NCI-H187 treated with DMSO at 0.1 percent for 48 hours (cell line): ENCODE measurements around the gene MYO5B.

Experiments
- DNase-seq: peaks from one replicate; lab custom pipeline; 2025; lab: John Stamatoyannopoulos, UW

MYO5B gene

DNA sequence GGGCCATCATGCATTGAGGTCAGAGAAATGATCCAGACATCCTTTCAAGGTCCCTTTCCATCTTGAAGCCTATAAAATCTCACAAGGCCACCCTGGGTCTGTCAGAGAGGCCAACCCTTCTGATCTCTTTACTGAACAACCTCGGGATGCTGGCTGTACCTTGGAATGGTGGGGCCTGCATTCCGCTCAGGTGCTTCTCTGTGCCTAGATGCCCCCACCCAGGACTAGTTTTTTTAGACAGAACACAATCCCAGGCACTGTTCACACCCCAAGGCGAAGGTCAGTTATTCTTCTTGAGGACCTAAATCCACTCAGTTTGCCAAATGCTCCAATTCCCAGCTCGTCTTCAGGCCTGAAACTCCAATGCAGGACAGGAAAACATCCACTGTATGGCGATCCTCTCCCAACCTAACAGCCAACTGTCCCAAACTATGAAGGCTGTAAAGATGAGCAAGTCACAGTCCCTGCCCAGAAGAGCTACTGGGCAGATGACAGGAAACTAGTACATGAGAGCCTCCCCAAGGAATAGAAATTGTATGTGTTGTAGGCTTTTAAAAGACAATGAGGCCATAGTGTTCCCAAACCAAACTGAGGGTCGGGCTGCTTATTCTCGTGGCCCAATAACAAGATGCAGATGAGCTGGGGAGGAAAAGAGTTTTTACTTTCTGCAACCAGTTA, 227.2 kb downstream of the MYO5B start:
- DNase-seq, result no peak

DNA sequence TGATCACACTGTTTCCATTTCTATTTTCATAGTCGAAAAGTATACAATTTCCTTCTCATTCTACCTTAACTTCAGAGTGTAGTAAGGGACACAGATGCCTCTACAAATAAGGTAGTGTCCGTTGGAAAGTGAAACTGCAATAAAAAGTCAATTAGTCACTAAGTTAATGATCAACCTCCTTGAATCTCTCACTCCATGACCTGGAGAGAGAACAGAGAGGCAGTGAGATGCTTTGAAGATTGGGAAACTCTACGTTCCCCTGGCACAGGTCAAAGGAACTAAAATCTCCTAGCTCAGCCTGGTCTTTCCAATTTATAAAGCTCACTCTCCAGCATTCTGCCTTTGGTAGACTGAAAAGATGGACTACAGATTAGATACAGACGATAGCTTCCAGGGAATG, 227.8 kb downstream of the MYO5B start:
- no peak for DNase-seq

DNA sequence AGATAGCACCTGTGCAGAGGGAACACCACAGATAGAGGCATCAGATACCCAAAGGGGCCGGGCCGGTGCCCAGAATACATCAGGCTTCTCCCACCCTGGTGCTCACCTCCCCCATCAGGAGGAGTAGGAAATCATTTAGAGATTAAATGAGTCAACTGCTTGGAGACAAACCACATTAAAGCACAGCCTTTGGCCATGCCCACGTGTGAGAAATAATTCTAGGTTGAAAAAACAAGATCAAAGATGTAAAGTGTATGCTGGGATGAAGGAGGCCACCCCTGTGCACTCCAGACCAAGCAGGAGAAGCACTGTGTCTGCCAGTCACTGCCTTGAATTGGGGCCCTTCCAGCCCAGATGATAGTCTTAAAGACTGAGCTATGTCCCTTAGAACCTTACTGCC, 228.9 kb downstream of the MYO5B start:
- DNase-seq, result no peak

DNA sequence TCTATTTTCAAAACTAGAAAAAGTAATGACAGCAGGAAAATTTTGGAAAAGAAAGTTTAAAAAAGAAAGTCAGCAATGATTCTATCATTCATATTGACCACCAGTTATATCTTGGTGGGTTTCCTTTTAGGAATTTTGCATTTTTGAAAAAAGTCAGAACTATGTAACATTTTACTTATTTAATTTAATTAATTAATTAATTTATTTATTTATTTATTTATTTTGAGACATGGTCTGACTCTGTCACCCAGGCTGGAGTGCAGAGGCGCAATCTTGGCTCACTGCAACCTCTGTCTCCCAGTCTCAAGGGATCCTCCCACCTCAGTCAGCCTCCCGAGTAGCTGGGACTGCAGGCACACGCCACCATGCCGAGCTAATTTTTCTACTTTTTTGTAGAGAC, 231.7 kb downstream of the MYO5B start:
- no peak for DNase-seq

DNA sequence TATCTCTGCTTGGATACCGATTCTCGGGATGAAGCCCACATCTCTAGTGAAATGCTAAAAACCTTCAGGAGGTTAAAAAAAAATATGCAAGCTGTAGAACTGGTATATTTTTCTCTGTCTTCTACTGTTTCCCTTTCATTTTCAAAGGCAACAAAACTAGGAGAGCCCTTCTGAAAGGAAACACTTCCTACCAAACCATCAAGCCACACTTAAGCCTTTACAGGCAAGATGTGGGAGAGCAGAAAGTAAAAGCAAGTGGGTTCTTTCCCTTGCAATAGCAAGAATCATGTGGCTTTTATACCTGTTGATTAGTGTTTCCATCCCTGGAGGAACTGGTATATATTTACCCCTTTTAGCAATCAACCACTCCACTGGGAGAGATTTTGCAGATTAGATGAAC, 233.7 kb downstream of the MYO5B start:
- no peak for DNase-seq

DNA sequence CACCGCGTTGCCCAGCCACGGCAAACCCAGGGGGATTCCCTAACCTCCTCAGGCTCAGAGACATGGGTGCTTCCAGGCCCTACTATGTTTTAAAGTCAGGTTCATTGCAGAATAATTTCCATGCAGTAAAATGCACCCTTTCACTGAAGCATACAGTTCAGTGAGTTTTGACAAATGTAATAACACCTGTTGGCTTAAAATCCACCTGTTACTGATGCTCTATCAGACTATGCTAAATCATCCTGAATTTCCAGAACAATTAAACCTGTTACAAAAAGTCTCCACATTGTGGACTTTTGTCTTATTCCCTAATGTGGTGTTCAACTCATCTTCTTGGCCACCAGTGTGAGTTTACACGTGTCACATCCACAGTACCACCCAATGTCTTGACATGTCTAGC, 234.6 kb downstream of the MYO5B start:
- DNase-seq, result no peak

DNA sequence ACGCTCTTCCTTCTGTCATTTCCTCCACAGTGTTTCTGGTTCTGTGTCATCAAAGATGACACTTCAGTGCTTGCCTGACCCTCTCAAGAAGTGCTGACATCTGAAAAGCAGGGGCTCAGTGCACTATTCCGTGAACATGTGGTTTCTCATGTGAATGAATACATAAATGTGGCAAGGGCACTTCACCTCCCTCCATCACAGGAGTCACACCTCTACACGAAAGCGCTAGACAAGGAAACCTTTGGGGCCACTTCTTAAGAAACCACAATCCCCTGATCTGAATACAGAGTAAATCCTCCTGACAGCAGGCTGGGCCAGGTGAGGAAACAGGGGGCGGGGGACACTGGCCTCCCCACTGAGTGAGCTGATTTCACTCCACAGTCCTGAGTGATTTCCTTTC, 235.8 kb downstream of the MYO5B start:
- DNase-seq, result no peak

DNA sequence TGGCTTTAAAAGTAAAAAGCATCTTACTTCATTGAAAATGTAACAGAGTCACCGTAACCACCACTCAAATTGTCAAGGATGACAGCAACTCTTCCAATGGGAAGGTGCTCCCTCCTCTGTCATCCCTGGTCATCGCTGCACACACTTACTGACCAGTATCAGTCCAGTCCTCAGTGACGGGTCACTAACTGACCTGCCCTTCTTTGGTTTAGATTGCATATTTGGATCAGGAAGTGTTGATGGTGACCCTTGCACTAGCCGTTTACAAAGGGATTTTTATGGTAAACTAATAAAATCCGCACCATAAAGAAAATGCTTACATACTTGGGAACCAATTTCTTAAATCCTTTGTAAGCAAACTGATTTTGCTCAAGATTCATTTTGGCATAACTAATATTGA, 239.7 kb downstream of the MYO5B start:
- no peak for DNase-seq

DNA sequence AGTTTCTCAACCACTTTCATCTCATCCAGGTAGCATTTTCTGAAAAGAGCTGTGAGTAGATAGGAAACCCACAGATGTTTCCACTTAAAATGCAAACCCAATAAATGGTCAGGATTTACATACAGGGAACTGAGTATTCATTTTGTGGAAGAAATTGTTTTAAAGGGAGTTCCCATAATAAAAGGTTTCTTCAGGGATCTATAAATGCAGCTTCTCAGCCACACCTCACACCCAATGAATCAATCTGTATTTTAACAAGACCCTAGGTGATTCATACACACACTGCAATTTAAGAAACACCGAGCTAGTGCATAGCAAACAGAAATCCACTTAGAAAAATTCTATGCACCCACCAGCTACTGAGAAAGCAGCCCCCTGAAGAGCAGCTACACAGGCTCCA, 241.6 kb downstream of the MYO5B start:
- DNase-seq, result no peak

DNA sequence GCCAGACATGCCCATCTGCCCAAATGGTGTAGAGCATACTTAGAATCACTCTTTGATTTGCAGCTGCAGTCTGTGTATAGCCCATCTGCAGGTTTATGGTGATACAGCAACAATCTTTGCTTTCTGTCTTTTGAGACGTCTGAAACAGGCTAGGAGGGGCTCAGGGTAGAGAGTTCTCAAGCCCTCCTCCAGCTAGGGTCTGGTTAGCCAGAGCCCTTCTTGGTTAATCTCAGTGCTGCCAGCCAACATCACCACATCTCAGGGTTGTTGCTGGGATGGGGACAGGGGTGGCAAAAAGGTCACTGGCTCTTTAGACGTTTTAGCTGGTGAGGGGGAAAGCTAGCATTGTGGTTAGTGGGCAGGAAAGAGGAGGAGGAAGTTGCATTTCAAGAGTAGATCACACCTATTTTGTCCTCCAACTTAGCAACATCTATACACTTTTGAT, 245.0 kb downstream of the MYO5B start:
- DNase-seq, result no peak

DNA sequence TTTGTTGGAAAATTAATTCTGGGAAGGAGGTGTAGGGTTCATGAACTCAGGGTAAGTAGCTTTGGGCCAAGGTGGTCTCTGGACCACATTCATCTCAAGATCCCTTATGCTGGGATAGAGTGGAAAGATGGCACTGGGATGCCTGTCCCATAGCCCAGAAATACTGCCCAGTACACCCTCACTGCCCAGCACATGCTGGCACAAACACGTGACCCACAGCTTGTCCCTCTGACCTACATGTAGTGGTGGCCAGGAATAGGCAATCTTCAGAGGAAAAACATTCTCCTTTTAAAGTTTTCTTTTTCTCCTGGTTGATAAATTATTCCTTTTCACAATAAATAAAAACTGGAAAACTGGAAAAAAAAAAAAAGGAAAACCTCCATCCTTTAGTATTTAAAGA, 246.0 kb downstream of the MYO5B start:
- DNase-seq, result no peak

DNA sequence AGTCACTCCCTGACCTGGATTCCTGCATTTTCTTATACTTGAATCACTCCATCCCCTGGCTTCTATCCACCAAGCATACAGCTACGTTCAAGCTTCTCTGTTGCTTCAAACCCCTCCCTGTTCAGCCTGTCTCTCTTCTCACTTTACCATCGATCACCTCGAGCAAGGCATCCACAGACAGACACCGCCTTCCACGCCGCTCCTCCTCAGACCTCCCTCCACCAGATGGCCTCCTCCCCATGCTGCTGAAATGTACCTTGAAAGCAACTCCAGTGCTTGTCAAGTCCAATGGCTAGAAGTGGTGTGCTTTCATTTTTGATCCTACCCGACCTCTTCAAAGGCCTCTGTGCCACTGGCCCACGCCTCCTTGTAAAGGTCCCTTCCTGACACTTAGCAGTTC, 250.3 kb downstream of the MYO5B start:
- DNase-seq, result no peak

DNA sequence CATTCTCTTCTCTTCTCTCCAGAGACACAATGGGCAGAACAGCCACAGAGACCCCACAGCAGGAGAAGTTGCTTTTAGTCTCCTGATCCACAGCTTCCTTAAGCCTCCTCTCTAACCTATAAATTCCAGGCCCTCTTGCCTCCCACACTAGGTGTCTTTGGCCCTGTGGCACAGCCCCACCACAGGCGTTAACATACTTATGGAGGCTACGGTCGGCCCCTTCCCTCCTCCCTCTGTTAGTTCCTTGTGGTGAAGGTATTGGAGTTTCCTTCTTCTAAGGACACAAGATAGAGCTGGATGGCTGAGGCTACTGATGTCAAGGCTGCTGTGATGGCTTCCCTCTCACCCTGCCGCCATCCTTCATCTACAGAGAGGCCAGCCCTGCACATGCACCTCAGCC, 258.1 kb downstream of the MYO5B start:
- no peak for DNase-seq

DNA sequence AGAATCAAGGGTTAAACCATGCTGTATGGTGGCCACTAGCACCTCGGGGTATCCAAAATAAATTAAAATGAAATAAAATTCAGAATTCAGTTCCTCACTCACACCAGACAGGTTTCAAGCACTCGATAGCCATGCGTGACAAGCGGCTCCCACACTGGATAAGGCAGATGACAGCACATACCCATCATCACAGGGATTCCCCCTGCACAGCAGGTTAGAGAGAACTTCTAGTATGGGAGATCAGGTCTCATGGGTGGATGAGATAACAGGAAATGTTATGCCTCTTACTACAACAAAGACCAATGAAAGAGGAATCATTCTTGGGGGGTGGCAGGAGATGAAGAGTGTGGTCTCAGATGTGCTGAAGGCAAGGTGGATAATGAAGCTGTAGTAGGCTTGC, 259.7 kb downstream of the MYO5B start:
- no peak for DNase-seq

DNA sequence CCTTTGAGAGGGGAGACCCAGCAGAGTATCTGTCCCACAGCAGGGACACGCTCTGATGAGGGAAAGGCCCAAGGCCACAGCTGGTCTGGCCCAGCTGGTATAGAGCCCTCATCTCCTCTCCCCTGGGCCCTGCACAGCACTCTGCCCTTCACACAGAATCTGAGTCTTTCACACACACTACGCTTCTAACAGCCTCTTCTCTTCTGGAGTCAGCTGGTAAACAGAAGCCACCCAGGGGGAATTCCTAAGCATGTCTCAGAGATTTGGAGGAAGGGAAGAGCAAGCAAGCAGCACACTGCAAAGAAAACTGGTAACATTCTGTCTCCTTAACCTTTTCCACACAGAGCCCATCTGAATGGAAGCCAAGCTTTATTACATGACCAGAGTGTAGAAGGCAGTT, 260.5 kb downstream of the MYO5B start:
- no peak for DNase-seq

DNA sequence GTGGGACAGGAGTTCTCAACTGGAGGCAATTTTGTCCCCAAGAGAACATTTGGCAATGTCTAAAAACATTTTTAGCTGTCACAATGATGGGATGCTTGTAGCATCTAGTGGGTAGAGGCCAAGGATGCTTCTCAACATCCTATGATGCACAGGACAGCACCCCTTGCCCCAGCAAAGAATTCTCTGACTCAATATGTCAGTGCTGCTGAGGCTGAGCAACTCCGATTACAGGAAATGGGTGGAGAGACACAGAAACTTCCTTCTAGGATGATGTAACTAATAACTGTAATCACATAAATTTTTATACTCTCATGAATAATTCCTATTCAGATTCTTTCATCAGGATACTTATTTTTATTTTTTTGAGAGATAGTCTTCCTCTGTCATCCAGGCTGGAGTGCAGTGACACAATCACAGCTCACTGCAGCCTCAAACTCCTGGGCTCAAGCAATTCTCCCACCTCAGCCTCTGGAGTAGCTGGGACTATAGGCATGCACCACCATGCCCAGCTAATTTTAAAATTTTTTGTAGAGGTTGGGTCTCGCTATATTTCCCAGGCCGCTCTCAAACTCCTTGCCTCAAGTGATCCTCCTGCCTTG, 261.3 kb downstream of the MYO5B start:
- no peak for DNase-seq

DNA sequence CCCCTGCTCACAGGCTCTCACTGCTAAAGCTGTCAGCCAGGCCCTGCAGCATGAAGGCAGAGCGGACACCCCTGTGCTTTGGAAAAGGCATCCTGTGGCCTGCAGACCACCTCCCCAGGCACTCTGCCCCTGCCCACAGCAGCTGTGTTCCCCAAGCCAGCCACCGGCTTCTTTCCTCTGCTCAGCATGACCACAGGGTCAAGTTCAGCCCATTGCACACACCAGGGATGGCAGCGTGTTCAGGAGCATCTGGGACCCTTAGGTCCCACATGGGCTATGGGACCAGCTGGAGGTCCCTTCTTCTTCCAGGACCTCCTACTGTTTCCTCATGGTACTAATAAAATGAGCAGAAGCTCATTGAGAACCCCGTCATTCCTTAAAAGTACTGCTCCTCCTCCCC, 263.2 kb downstream of the MYO5B start:
- DNase-seq, result no peak

DNA sequence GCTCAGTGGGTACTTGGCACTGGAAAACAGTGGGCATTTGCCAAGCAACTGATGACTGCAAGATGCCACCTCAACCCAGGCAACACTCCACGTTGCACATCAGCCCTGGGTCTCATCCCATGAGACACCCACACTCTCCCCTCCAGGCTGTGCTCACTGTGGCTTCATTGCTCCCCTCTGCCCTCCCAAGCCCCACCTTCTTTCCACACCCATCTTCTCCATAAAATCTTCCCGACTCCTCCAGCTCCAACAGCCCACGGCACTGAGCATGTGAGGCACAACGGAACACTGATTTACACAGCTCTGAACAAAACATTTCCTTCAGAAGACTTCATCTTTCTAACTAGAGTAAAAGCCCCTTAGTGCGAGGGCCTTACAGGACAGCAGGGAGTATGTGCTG, 263.8 kb downstream of the MYO5B start:
- no peak for DNase-seq

DNA sequence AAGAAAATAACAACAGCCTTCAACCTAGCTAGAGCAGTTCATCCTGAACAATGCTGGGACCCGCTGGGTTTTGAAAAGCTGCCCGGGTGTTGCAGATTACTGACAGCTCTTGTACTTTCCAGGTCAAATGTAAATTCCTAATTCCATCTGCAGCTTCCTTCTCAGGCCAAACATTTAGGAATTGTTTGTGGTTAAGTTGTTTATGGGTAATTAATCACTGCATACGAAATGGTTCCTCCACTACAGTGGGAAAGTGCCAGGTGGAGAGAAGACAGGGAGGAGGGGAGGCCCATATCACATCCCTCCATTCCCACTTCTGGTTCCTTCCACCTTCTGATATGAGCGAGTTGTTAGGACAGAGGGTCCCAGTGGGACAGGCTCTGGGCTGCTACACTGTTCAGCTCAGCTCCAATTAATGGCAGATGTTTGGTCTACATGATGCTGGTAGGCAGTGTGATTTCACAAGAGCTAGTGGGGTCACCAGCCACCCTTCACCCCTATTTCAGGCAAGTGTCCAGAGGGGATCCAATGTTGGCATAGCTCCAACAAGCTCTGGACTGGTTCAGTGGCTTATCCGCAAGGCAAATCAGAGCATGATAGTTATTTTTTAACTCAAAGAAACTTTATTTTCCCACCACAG, 268.7 kb downstream of the MYO5B start:
- DNase-seq, result no peak

DNA sequence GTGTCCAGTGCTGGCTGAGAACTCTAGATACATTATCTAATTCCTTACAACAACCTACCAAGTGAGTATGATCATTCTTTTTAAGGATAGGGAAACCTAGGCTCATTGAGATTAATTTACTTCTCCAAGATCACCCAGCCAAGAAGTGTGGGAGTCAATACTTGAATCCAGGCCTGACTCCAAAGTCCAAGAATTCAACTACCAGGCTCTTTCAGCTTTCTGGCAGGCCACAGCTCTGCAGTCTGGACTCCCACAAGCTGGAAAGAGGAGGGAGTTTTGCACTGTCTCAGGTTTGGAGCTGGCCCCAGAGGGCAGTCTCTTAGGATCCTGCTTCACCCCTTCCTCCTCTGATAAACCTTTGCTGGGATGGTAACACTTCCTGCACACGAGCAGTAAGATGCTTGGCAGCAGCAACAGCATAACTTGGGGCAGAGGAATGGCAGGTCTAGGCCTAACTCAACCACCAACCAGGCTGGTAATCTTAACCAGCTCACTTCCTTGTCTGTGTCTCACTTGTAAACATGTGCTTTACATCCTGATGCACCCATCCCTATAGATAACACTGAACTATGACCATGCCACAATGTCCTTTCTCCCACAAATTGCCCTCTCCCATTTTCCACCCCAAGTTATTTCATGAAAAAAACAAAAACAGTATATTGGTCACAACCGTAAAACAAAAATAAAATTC, 270.5 kb downstream of the MYO5B start:
- no peak for DNase-seq

DNA sequence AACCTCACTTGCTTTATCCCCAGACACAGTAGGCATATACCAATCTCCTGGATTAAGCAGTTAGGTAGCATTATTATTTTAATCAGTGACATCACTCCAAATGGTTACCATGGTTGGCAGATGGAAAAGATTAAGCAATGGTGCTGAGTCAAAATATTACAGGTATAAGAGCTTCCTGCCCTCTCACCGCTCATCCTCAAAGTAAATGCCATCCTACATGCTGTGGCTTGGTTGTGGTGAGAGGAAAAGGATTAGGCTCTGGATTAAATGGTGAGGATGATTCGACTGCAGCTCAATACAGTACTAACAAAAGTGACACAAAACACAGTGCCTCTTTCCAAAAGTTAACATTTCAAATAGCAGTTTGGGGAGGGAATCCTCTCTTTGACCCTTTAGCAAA, 272.7 kb downstream of the MYO5B start:
- no peak for DNase-seq

DNA sequence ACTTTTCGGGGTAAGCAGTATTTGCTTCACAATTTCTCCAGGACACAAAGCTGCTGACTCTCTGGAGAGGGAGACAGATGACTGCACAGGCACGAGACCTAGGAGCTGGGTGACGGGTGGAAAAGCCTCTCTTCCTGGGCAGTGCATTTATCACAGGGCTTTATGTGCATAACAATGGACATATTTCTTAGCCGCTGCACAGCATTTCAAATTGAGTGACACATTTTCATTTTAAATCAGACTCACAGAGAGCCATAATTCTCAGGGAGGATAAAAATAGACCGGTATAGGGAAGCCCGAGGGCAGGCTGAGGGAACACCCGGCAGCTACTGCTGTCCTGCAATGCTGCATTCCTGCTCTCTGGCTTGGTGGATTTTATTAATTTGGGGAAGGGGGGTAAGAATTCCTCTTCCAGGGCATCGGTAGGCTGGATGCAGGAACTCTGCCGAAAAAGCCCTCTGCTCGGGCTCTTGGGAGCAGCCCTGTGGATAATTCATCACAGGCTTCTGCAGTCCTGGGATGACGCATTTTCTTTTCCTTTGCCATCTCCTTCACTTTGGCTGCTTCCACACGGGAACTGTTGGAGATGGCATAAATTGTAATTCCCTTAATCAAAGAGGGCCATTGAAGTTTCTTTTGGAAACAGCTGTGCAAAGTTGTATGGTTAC, 273.5 kb downstream of the MYO5B start:
- no peak for DNase-seq

DNA sequence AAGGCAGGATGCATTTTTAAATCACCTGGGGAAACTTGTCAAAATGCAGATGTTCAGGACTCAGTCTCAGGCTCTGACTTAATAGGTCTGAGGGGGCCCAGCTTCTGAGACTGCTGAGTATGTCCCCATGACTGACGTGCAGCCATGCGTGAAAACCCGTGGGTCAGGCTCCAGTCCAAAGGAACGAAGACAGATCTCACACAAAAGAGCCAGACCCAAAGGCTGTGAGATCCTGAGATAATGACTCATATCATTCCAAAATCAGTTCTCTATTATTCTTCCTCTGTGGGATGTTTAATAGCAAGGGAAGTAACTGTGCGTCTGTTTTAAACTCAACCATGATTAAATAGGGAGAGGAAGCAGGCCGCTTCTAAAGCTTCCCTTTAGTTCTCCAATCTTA, 274.2 kb downstream of the MYO5B start:
- DNase-seq, result no peak
